Stimulated activated CD4-positive, alpha-beta T cell treated with anti-CD3 and anti-CD28 coated beads, Interleukin-1b, Interleukin-23, amount 100 ng/mL, for 4 hours (primary cell): ENCODE data around the gene BRICD5.

Source experiments
- DNase-seq, 2 donors: peaks; one replicate each; pipeline ENCODE4 v3.0.0-alpha.2; 2020; ENCODE audit warnings: low read depth in 2 of 2

The BRICD5 gene

DNA sequence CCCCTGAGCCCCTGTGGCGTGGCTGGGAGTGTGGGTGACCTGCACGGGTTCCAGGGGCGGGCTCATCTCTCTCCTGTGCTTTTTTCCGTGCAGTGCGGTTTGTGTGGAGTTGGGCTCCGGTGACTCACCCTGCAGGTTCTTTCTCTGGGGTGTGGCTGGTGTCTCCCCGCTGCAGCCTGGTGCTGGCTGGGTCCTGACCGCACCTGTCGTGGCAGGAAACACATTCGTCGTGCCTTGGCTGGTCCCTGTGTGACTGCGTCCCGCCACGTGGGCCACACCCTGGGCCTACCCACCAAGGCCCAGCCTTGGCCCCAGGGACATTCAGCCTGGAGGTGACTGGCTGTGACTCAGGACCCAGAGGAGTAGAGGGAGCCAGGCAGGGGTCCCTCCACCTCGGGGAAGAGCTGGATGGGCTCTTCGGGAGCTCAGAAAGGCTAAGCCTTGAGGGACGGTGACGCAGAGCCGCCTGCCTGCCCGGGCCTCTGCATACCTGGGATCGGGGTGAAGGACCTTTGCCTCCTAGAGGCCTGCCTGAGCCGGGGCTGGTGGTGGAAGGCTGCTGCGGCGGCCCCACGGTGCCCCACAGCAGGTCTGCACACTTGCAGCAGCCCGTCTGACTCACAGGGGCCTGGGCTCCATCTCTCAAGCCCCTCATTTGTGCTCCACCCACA, 47.3 kb downstream of the BRICD5 start:
- DNase-seq, result no peak

DNA sequence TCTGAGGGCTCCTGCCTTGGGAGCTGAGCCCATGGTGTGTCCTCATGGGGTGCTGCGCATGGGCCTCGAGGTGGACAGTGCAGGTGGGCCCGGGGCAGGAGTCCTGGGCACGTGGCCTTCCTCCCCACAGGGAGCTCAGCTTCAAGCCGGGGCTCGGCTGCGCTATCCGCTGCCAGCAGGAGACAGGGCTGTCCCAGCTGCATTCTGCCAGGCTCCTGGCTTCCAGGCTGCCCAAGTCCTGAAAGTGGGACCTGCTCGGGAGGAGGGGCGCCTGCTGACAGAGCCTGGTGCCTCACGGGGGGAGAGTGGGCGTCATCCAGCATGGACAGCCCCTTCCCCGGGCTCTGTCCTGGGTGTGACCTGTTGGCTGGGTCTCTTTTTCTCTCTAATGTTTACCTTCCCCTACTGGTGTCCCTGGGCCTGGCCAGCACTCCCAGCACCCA, 48.0 kb downstream of the BRICD5 start:
- no peak for DNase-seq

DNA sequence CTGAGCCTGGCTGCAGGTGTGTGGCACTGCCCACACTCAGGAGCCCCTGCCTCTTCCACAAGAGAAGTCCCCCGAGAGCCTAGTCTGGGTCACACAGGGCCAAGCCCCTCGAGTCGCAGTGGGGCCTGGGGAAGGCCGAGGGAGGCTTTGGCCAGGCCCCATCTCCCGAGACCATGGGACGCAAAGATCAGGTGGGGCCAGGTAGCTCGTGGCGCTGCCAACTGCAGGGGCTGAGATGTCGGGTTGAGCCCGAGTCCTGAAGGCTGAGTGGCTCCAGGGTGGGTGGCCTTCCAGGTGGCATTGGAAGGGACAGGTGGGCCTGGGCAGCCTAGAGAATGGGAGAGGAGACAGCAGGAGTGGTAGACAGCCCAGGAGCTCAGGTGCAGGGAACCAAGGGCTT, 48.8 kb downstream of the BRICD5 start:
- no peak for DNase-seq

DNA sequence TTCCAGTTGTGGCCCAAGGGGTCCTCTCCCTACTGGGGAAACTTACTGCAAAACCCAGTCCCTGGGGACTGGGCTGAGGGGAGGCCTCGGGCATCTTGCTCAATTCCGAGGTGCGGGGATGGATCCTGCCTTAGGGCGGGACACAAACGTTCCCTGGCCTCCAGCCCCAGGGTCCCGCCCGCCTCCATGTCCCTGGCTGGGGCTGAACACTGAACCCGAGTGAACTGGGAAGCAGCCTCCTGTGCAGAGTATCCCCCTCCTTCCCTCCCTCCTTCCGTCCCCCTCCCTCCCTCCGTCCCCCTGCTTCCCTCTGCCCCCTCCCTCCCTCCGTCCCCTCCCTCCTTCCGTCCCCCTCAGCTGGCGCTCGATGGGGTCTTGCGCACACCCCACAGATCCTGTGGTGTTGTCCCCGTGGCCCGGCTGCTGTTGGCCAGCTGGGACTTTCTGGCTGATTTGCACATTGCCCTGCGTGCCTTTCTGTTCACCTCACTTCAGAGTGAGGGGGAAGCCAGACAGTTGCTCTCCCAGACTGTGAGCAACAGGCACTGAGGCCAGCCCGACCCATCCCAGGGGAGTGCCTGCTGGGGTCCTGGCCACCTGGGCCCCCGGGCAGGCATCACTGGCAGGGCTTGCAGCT, 49.6 kb downstream of the BRICD5 start:
- DNase-seq, result no peak
